K562 (cell line): ENCODE measurements around the gene SNX33. TPM values are rescaled to one million over a fixed set of nuclear protein-coding genes. Genes with fewer than 3 reads are reported as not detected.

Experiments
- BHLHE40 ChIP-seq: IDR thresholded peaks from 2 replicates; pipeline ENCODE4 v1.6.1; 2011; ENCODE audit warnings: low read length, improper control_type of control experiment
- BRF1 ChIP-seq: IDR thresholded peaks from 3 replicates; pipeline ENCODE4 v1.6.1; 2011; ENCODE audit warnings: borderline replicate concordance, mild to moderate bottlenecking; ENCODE audit not compliant: insufficient read length; ENCODE audit errors: extremely low read depth
- ETS2 ChIP-seq: IDR thresholded peaks from 2 replicates; pipeline ENCODE4 v1.6.1; 2016; ENCODE audit warnings: borderline replicate concordance, missing genetic modification characterization, mild to moderate bottlenecking, moderate library complexity, missing compliant biosample characterization; ENCODE audit not compliant: poor library complexity, severe bottlenecking
- HDAC2 ChIP-seq: fragments of 450-650 bp; IDR thresholded peaks from 2 replicates; pipeline ENCODE4 v1.6.1; 2016; ENCODE audit warnings: mild to moderate bottlenecking
- HMGN3 ChIP-seq: IDR thresholded peaks from 2 replicates; pipeline ENCODE4 v1.6.1; 2011; ENCODE audit warnings: borderline replicate concordance, low read depth, mild to moderate bottlenecking, mixed read lengths, low read length; ENCODE audit not compliant: insufficient read length; ENCODE audit errors: extremely low read depth
- HOMEZ ChIP-seq: fragments of 250-450 bp; sonication (Bioruptor Pico); IDR thresholded peaks from 2 replicates; pipeline ENCODE4 v1.4.0; 2020; ENCODE audit warnings: mild to moderate bottlenecking, moderate library complexity
- KDM1A ChIP-seq, 2 experiments: fragments of 450-650 bp; IDR thresholded peaks; 2 replicates each; pipeline ENCODE4 v1.6.1; 2016; ENCODE audit warnings: mild to moderate bottlenecking in 2 of 2
- MCM2 ChIP-seq: fragments of 450-650 bp; IDR thresholded peaks from 2 replicates; pipeline ENCODE4 v1.6.1; 2017; ENCODE audit warnings: low read depth, mild to moderate bottlenecking
- MTA1 ChIP-seq: fragments of 450-650 bp; IDR thresholded peaks from 2 replicates; pipeline ENCODE4 v1.6.1; 2017; ENCODE audit warnings: borderline replicate concordance
- NR3C1 ChIP-seq: sonication (generic); formaldehyde crosslinking; IDR thresholded peaks from 2 replicates; pipeline ENCODE4 v1.8.1; 2022; ENCODE audit warnings: missing genetic modification reagents
- POLR2AphosphoS2 ChIP-seq: IDR thresholded peaks from 2 replicates; pipeline ENCODE4 v1.6.1; 2012; ENCODE audit warnings: low read length, improper control_type of control experiment
- PYGO2 ChIP-seq: fragments of 450-650 bp; IDR thresholded peaks from 2 replicates; pipeline ENCODE4 v1.6.1; 2016; ENCODE audit warnings: mild to moderate bottlenecking, missing genetic modification characterization, moderate library complexity, missing compliant biosample characterization
- RBBP5 ChIP-seq: fragments of 200-600 bp; sonication (generic); IDR thresholded peaks from 2 replicates; pipeline ENCODE4 v1.6.1; 2012; ENCODE audit warnings: borderline replicate concordance, mild to moderate bottlenecking, low read length, control low read depth, inconsistent platforms; ENCODE audit not compliant: insufficient read depth, poor library complexity, severe bottlenecking
- TEAD2 ChIP-seq: fragments of 450-650 bp; IDR thresholded peaks from 2 replicates; pipeline ENCODE4 v1.6.1; 2016; ENCODE audit warnings: missing genetic modification characterization, control low read depth, missing compliant biosample characterization
- ZNF224 ChIP-seq: sonication (generic); formaldehyde crosslinking; IDR thresholded peaks from 2 replicates; pipeline ENCODE4 v1.8.0; 2022; ENCODE audit warnings: mild to moderate bottlenecking, missing genetic modification reagents
- ZNF277 ChIP-seq: fragments of 250-450 bp; sonication (Bioruptor Pico); IDR thresholded peaks from 2 replicates; pipeline ENCODE4 v1.8.0; 2022; ENCODE audit warnings: inconsistent platforms, mild to moderate bottlenecking, moderate library complexity, borderline replicate concordance
- polyA plus RNA-seq, 8 experiments: library from polyadenylated mRNA; depleted of rRNA in 4 of 8; stranded (reverse) in 5 of 8; unstranded in 3 of 8; fragments of >200 nt; fragmentation: Nextera tagmentation in 2 of 8; fragmentation: Illumina TruSeq in 1 of 8; extraction: Ambion mirVana in 2 of 8; extraction: Trizol in 1 of 8; gene quantifications; 2 replicates each; pipeline versions ENCODE4 v1.2.1 to v1.2.3, GENCODE V29; 2011 to 2014; ENCODE audit warnings: inconsistent platforms in 1 of 8, missing spikeins in 1 of 8
- total RNA-seq, 7 experiments: library from RNA; depleted of rRNA in 6 of 7; stranded (reverse); fragments of >200 nt in 6 of 7; fragmentation: Illumina TruSeq in 2 of 7; extraction: Trizol in 2 of 7; gene quantifications; 2 replicates each; pipeline versions ENCODE4 v1.2.1 to v1.2.3, GENCODE V29; 2011 to 2021; ENCODE audit warnings: low replicate concordance in 1 of 7
- TF ChIP-seq, protein P1 (sequence below): fragments of 250-450 bp; sonication (Bioruptor Pico); IDR thresholded peaks from 2 replicates; pipeline ENCODE4 v1.4.0; 2020; ENCODE audit warnings: mild to moderate bottlenecking, moderate library complexity
- TF ChIP-seq, protein P2 (sequence below): fragments of 450-650 bp; formaldehyde crosslinking; IDR thresholded peaks from 2 replicates; pipeline ENCODE4 v1.4.0; 2020; ENCODE audit warnings: mild to moderate bottlenecking, moderate library complexity

SNX33 gene
- total and polyA plus RNA-seq, 9 of the 15 experiments (the other 6 are each of a cell fraction or from before 2014, with no cell fraction given), result 1.4 to 14.1 (median 8.2) TPM

GRCh38 chr15:75647370-75648155 is at the start of gene SNX33 (continued):
- no peak for TF ChIP-seq TEAD2
- TF ChIP-seq POLR2AphosphoS2, result no peak
- peak; percentile 38; the same call in 1 of the 2 replicates for TF ChIP-seq MTA1
- TF ChIP-seq, protein P1, sequence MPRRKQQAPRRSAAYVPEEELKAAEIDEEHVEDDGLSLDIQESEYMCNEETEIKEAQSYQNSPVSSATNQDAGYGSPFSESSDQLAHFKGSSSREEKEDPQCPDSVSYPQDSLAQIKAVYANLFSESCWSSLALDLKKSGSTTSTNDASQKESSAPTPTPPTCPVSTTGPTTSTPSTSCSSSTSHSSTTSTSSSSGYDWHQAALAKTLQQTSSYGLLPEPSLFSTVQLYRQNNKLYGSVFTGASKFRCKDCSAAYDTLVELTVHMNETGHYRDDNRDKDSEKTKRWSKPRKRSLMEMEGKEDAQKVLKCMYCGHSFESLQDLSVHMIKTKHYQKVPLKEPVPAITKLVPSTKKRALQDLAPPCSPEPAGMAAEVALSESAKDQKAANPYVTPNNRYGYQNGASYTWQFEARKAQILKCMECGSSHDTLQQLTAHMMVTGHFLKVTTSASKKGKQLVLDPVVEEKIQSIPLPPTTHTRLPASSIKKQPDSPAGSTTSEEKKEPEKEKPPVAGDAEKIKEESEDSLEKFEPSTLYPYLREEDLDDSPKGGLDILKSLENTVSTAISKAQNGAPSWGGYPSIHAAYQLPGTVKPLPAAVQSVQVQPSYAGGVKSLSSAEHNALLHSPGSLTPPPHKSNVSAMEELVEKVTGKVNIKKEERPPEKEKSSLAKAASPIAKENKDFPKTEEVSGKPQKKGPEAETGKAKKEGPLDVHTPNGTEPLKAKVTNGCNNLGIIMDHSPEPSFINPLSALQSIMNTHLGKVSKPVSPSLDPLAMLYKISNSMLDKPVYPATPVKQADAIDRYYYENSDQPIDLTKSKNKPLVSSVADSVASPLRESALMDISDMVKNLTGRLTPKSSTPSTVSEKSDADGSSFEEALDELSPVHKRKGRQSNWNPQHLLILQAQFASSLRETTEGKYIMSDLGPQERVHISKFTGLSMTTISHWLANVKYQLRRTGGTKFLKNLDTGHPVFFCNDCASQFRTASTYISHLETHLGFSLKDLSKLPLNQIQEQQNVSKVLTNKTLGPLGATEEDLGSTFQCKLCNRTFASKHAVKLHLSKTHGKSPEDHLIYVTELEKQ, result no peak
- TF ChIP-seq ZNF277 (CRISPR knock-in tag), result no peak
- no peak for TF ChIP-seq ZNF224 (CRISPR knock-in tag)
- TF ChIP-seq, protein P2, sequence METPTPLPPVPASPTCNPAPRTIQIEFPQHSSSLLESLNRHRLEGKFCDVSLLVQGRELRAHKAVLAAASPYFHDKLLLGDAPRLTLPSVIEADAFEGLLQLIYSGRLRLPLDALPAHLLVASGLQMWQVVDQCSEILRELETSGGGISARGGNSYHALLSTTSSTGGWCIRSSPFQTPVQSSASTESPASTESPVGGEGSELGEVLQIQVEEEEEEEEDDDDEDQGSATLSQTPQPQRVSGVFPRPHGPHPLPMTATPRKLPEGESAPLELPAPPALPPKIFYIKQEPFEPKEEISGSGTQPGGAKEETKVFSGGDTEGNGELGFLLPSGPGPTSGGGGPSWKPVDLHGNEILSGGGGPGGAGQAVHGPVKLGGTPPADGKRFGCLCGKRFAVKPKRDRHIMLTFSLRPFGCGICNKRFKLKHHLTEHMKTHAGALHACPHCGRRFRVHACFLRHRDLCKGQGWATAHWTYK (CRISPR knock-in tag), result no peak
- TF ChIP-seq HDAC2, result peak; percentile 22; the same call in 1 of the 2 replicates
- TF ChIP-seq BRF1, result no peak
- no peak for TF ChIP-seq HOMEZ (CRISPR knock-in tag)
- no peak for TF ChIP-seq KDM1A (IDR thresholded peaks at IDR 0.05)
- no peak for TF ChIP-seq MCM2
- TF ChIP-seq RBBP5, result peak; percentile 77
- TF ChIP-seq ETS2, result no peak
- TF ChIP-seq BHLHE40, result 0 out of 2 replicates have a peak, but pooled peaks have one; percentile 26
- TF ChIP-seq NR3C1 (CRISPR knock-in tag), result no peak
- no peak for TF ChIP-seq PYGO2 (tag)
- peak; percentile 85 for TF ChIP-seq HMGN3
